AG09309 (cell line): ENCODE results near the gene JCAD.

Experiments
- DNase-seq: peaks from one replicate; pipeline ENCODE4 v3.0.0-alpha.2; 2010; ENCODE audit warnings: low read depth
- H3K4me3 ChIP-seq: 2 replicates; pipeline ENCODE4 v1.5.1; 2011; ENCODE audit warnings: mild to moderate bottlenecking, low read depth, low read length, moderate library complexity; ENCODE audit not compliant: control insufficient read depth
- TF ChIP-seq, protein P1 (sequence below): IDR thresholded peaks from 2 replicates; pipeline ENCODE4 v1.5.1; 2011; ENCODE audit warnings: mild to moderate bottlenecking, low read depth, low read length, inconsistent platforms; ENCODE audit not compliant: insufficient read depth, control insufficient read depth; ENCODE audit errors: missing control alignments

The JCAD gene

DNA sequence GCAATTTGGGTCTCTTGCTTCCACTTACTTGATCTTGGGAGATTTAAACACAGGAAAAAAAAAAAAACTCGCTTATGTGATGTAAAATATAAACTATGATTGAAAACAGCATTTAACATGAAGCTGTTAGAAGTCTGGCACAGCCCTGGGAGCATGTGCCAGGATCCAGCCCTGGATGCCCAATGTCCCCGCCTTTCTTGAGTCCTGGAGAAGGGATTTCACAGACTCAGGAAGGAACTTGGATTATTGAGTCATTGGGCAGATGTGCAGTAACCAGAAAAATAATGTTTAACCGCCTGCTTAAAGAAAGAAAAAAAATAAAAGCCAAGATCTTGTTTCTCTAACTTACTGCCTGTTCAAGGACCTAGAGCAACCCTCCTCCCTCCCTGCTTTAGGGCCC, 3.7 kb upstream of the JCAD start:
- TF ChIP-seq, protein P1, sequence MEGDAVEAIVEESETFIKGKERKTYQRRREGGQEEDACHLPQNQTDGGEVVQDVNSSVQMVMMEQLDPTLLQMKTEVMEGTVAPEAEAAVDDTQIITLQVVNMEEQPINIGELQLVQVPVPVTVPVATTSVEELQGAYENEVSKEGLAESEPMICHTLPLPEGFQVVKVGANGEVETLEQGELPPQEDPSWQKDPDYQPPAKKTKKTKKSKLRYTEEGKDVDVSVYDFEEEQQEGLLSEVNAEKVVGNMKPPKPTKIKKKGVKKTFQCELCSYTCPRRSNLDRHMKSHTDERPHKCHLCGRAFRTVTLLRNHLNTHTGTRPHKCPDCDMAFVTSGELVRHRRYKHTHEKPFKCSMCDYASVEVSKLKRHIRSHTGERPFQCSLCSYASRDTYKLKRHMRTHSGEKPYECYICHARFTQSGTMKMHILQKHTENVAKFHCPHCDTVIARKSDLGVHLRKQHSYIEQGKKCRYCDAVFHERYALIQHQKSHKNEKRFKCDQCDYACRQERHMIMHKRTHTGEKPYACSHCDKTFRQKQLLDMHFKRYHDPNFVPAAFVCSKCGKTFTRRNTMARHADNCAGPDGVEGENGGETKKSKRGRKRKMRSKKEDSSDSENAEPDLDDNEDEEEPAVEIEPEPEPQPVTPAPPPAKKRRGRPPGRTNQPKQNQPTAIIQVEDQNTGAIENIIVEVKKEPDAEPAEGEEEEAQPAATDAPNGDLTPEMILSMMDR: no peak
- DNase-seq: peak; percentile 71
- no peak overlapping the region for H3K4me3 ChIP-seq

GRCh38 chr10:30062582-30062981, 3.2 kb upstream of the JCAD start:
- TF ChIP-seq, protein P1: no peak
- DNase-seq: no peak
- no peak overlapping the region for H3K4me3 ChIP-seq

GRCh38 chr10:30062090-30062489, 2.7 kb upstream of the JCAD start:
- TF ChIP-seq, protein P1: no peak
- DNase-seq: peak; percentile 91
- no peak overlapping the region for H3K4me3 ChIP-seq

- TF ChIP-seq, protein P1: no peak
- peak overlapping the region; percentile 81 for H3K4me3 ChIP-seq
- no peak for DNase-seq
Observed at GRCh38 chr10:30058570-30059132, 735 bp downstream of the JCAD start.

DNA sequence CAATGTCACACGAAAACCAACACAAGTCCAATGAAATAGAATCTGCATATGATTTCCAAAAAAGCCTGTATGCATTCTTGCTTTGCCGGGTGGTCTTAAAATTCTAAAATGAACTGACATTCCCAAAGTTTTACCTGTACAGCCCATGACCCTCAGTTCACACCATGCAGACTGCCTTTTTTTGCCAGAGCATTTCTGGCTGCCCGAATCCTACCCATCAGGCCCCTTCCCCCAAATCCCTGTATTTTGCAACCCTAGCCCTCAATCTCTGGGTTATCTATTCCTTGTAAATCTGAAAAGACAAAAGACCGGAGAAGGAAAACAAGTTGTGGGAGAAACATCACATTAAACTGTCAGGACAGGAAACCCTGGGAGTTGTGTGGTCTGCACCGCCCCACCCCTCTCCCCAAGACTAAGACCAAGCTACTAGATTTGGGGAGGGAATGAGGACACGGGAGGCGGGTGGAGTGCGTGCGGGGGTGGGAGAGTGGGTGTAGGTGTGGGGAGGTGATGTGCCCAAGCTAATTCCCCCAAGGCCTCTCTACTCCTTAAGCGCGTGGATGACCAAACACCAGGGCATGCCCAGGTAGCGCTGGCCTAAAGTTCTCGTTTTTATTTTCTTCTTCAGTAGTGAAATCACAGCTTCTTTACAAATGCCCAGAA, 1.4 kb downstream of the JCAD start:
- no peak for DNase-seq
- TF ChIP-seq, protein P1: no peak
- peak overlapping the region; percentile 81 for H3K4me3 ChIP-seq

DNA sequence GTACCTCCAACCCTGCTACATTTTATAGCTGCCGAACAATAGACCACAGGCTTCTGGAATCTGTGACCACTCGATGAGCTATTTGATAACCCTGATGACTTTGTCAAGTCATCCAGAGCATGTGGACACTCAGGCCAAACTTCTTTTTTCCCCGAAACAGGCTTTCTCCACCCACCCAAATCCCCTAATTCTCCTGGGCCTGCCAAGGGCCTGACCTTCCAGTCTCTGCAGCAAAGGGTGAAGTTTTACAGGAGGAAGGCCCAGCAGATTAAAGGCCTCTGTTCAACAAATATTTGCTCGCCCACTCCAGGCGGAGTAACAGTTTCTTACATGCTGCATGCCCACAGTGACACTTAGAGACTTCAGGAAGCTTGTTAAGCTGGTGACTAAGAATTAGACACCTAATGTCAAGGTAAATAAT, 2.0 kb downstream of the JCAD start:
- TF ChIP-seq, protein P1: no peak
- H3K4me3 ChIP-seq: peak overlapping the region; percentile 81
- DNase-seq: no peak
